HCT116 (cell line): ENCODE measurements around the gene CACNA2D2. TPM values are rescaled to one million over a fixed set of nuclear protein-coding genes. Genes with fewer than 3 reads are reported as not detected.

Experiments
- ATAC-seq: fragments of 200-7000 bp; cut with Tn5 transposase; 2 replicates; pipeline ENCODE4 v1.9.1; 2020; ENCODE audit warnings: mild to moderate bottlenecking, moderate library complexity
- BruUV-seq: library from RNA; stranded (reverse); fragments of 400-500 nt; replicated peaks from 2 replicates; lab custom pipeline; 2021; lab: Mats Ljungman, UMichigan
- CTCF ChIA-PET: fragments of 300-600 bp; sonication (Branson Sonifier 250); formaldehyde crosslinking; loops from one replicate; lab custom pipeline; 2021; ENCODE audit warnings: antibody characterized with exemption; lab: Charles Lee
- POLR2A ChIA-PET: fragments of 300-600, 350-600 bp; sonication (Branson Sonifier 250); formaldehyde crosslinking; loops from one replicate; lab custom pipeline; 2021; ENCODE audit warnings: antibody characterized with exemption; lab: Charles Lee
- RAD21 ChIA-PET, 2 experiments: fragments of 300-600 bp; sonication (Branson Sonifier 250); formaldehyde crosslinking; loops; one replicate each; lab custom pipeline; 2023; ENCODE audit warnings: low total read pairs in 2 of 2; ENCODE audit not compliant: uncharacterized antibody in 2 of 2, unreplicated experiment in 2 of 2, low non-redundant PET in 1 of 2; lab: Charles Lee
- DNase-seq: peaks from one replicate; pipeline ENCODE4 v3.0.0-alpha.2; 2010; ENCODE audit warnings: low read depth, low spot score
- H2AFZ ChIP-seq: fragments of 200-600 bp; shearing (Covaris generic), sonication (generic); 2 replicates; pipeline ENCODE4 v1.6.1; 2017; ENCODE audit warnings: low read depth, mixed run types, mixed read lengths, antibody characterized with exemption, low read length; ENCODE audit not compliant: poor library complexity, severe bottlenecking
- H3K27ac ChIP-seq: 2 replicates; pipeline ENCODE4 v1.5.1; 2012; ENCODE audit warnings: low read depth, low read length
- H3K27me3 ChIP-seq: fragments of 200-600 bp; sonication (generic); 2 replicates; pipeline ENCODE4 v1.6.1; 2016; ENCODE audit warnings: mixed run types, low read length, mixed read lengths; ENCODE audit not compliant: insufficient read depth
- H3K36me3 ChIP-seq, 2 experiments: fragments of 200-500 bp in 1 of 2; fragments of 200-600 bp in 1 of 2; sonication (Bioruptor generic) in 1 of 2; sonication (generic) in 1 of 2; 2 replicates each; pipeline versions ENCODE4 v1.5.1 to v1.6.1; 2014 to 2016; ENCODE audit warnings: low read length in 2 of 2, inconsistent platforms in 1 of 2, mixed read lengths in 1 of 2, mixed run types in 1 of 2; ENCODE audit not compliant: insufficient read depth in 2 of 2, control insufficient read depth in 1 of 2
- H3K4me1 ChIP-seq, 2 experiments: fragments of 200-600 bp in 1 of 2; sonication (generic) in 1 of 2; 2 replicates each; pipeline versions ENCODE4 v1.5.1 to v1.6.1; 2012 to 2017; ENCODE audit warnings: low read length in 2 of 2, inconsistent platforms in 1 of 2, mild to moderate bottlenecking in 1 of 2, mixed read lengths in 1 of 2, mixed run types in 1 of 2, moderate library complexity in 1 of 2; ENCODE audit not compliant: insufficient read depth in 2 of 2, control insufficient read depth in 1 of 2
- H3K4me2 ChIP-seq: fragments of 200-600 bp; sonication (generic); 2 replicates; pipeline ENCODE4 v1.6.1; 2017; ENCODE audit warnings: mixed run types, low read length, mixed read lengths
- H3K4me3 ChIP-seq, 2 experiments: fragments of 200-600 bp in 1 of 2; sonication (generic) in 1 of 2; replicated peaks in 1 of 2; 2 replicates each; pipeline ENCODE4 v1.5.1; 2011 to 2016; ENCODE audit warnings: low read length in 2 of 2, control low read depth in 1 of 2, low read depth in 1 of 2, mild to moderate bottlenecking in 1 of 2, mixed read lengths in 1 of 2, mixed run types in 1 of 2
- H3K79me2 ChIP-seq: fragments of 200-600 bp; sonication (generic); 2 replicates; pipeline ENCODE4 v1.6.1; 2017; ENCODE audit warnings: mild to moderate bottlenecking, mixed run types, low read length, moderate library complexity, mixed read lengths; ENCODE audit not compliant: insufficient read depth
- H3K9ac ChIP-seq: fragments of 200-600 bp; sonication (generic); 2 replicates; pipeline ENCODE4 v1.6.1; 2016; ENCODE audit warnings: low read length, mixed read lengths
- H3K9me2 ChIP-seq: fragments of 200-600 bp; sonication (generic), shearing (Covaris generic); 2 replicates; pipeline ENCODE4 v1.6.1; 2017; ENCODE audit warnings: mixed run types, mild to moderate bottlenecking, moderate library complexity; ENCODE audit not compliant: insufficient read depth
- H3K9me3 ChIP-seq, 2 experiments: fragments of 200-500 bp in 1 of 2; fragments of 200-600 bp in 1 of 2; sonication (Bioruptor generic) in 1 of 2; sonication (generic) in 1 of 2; 2 replicates each; pipeline ENCODE4 v1.6.1; 2014 to 2017; ENCODE audit warnings: low read length in 2 of 2, mixed read lengths in 2 of 2, inconsistent platforms in 1 of 2, low read depth in 1 of 2, mild to moderate bottlenecking in 1 of 2, mixed run types in 1 of 2, moderate library complexity in 1 of 2; ENCODE audit not compliant: control insufficient read depth in 1 of 2, insufficient read depth in 1 of 2
- H4K20me1 ChIP-seq: fragments of 200-600 bp; sonication (generic), shearing (Covaris generic); 2 replicates; pipeline ENCODE4 v1.6.1; 2017; ENCODE audit warnings: mixed run types, mild to moderate bottlenecking, moderate library complexity; ENCODE audit not compliant: insufficient read depth
- CBX3 ChIP-seq: IDR thresholded peaks from 2 replicates; pipeline ENCODE4 v1.6.1; 2012; ENCODE audit warnings: low read depth
- EGR1 ChIP-seq: IDR thresholded peaks from 2 replicates; pipeline ENCODE4 v1.6.1; 2012; ENCODE audit warnings: low read depth
- ELF1 ChIP-seq: IDR thresholded peaks from 2 replicates; pipeline ENCODE4 v1.6.1; 2012; ENCODE audit warnings: low read depth, borderline replicate concordance
- EZH2 ChIP-seq: fragments of 200-600 bp; sonication (generic); IDR thresholded peaks from 2 replicates; pipeline ENCODE4 v1.6.1; 2017; ENCODE audit warnings: antibody characterized with exemption, mixed run types
- EZH2phosphoT487 ChIP-seq: fragments of 200-600 bp; IDR thresholded peaks from 2 replicates; pipeline ENCODE4 v1.6.1; 2018; ENCODE audit warnings: antibody characterized with exemption, borderline replicate concordance
- FOSL1 ChIP-seq: IDR thresholded peaks from 2 replicates; pipeline ENCODE4 v1.6.1; 2012; ENCODE audit warnings: low read depth
- JUND ChIP-seq: IDR thresholded peaks from 2 replicates; pipeline ENCODE4 v1.6.1; 2012
- MAX ChIP-seq: IDR thresholded peaks from 2 replicates; pipeline ENCODE4 v1.6.1; 2012
- POLR2A ChIP-seq: IDR thresholded peaks from 2 replicates; pipeline ENCODE4 v1.7.0; 2011; ENCODE audit warnings: borderline replicate concordance; ENCODE audit not compliant: insufficient read depth, insufficient read length; ENCODE audit errors: extremely low read depth
- SIN3A ChIP-seq: IDR thresholded peaks from 2 replicates; pipeline ENCODE4 v1.6.1; 2012; ENCODE audit warnings: low read depth
- SP1 ChIP-seq: IDR thresholded peaks from 2 replicates; pipeline ENCODE4 v1.6.1; 2012; ENCODE audit warnings: low read depth
- SRF ChIP-seq: IDR thresholded peaks from 2 replicates; pipeline ENCODE4 v1.6.1; 2012; ENCODE audit warnings: low read depth
- YY1 ChIP-seq: IDR thresholded peaks from 2 replicates; pipeline ENCODE4 v1.6.1; 2011; ENCODE audit warnings: low read length, low read depth, moderate library complexity, mild to moderate bottlenecking; ENCODE audit not compliant: insufficient replicate concordance; ENCODE audit errors: extremely low read depth
- ZBTB33 ChIP-seq: IDR thresholded peaks from 2 replicates; pipeline ENCODE4 v1.6.1; 2011; ENCODE audit warnings: mild to moderate bottlenecking, low read length, moderate library complexity; ENCODE audit not compliant: insufficient replicate concordance; ENCODE audit errors: extremely low read depth
- ZNF274 ChIP-seq: fragments of 200-500 bp; sonication (Bioruptor generic); IDR thresholded peaks from 2 replicates; pipeline ENCODE4 v1.6.1; 2014; ENCODE audit warnings: mild to moderate bottlenecking, low read depth, low read length, inconsistent platforms
- intact Hi-C: fragments of 100-400 bp; cut with micrococcal nuclease; formaldehyde crosslinking; loops from 2 replicates; pipeline ENCODE4 v1.10.0; 2022
- total RNA-seq: library from RNA; stranded (reverse); gene quantifications from one replicate; pipeline ENCODE4 v1.2.1, GENCODE V29; 2021; ENCODE audit not compliant: unreplicated experiment
- TF ChIP-seq, protein P1 (sequence below): IDR thresholded peaks from 2 replicates; pipeline ENCODE4 v1.6.1; 2012; ENCODE audit warnings: low read depth

Gene CACNA2D2
- total RNA-seq, 1 experiment from 2014 or later: 10.2 TPM

- Histone ChIP-seq H3K4me1 (peaks cover 0 to 4% of the 10 kb centered on the region in 2 experiments; a peak in 2 of 4 replicates), H3K9ac (no peak overlapping the region), H3K4me2 (no peak overlapping the region), H2AFZ (no peak overlapping the region), H3K79me2 (no peaks in the 10 kb centered on the region), H4K20me1 (no peaks in the 10 kb centered on the region), H3K9me2 (no peaks in the 10 kb centered on the region), H3K27ac (no peak overlapping the region), H3K9me3 (no peaks in the 10 kb centered on the region), H3K36me3 (no peaks in the 10 kb centered on the region), H3K27me3 (peaks cover 7% of the 10 kb centered on the region; the same call in 1 of the 2 replicates), H3K4me3 (no peak overlapping the region)
- BruUV-seq: no TSS peak
- CTCF ChIA-PET: no interaction called here
- RAD21 ChIA-PET: no interaction called here
- DNase-seq: no peak
- intact Hi-C loops: loop anchor here (5.0 kb wide), 1 partner anchor 123 kb away; no protein-coding TSS in a partner anchor
- no peak for ATAC-seq
- POLR2A ChIA-PET: interaction anchor here (0.7 kb wide), 1 partner anchor 175 kb away, joined by 5 read pairs; the partner anchor contains the start of gene NPRL2
- TF ChIP-seq SIN3A (no peak), CBX3 (no peak), SRF (no peak), EZH2 (no peak), FOSL1 (no peak), ZBTB33 (no peak), ELF1 (no peak), EZH2phosphoT487 (no peak), SP1 (no peak), POLR2A (no peak), MAX (no peak), ZNF274 (no peak), EGR1 (no peak), YY1 (no peak), JUND (no peak)
- TF ChIP-seq, protein P1, sequence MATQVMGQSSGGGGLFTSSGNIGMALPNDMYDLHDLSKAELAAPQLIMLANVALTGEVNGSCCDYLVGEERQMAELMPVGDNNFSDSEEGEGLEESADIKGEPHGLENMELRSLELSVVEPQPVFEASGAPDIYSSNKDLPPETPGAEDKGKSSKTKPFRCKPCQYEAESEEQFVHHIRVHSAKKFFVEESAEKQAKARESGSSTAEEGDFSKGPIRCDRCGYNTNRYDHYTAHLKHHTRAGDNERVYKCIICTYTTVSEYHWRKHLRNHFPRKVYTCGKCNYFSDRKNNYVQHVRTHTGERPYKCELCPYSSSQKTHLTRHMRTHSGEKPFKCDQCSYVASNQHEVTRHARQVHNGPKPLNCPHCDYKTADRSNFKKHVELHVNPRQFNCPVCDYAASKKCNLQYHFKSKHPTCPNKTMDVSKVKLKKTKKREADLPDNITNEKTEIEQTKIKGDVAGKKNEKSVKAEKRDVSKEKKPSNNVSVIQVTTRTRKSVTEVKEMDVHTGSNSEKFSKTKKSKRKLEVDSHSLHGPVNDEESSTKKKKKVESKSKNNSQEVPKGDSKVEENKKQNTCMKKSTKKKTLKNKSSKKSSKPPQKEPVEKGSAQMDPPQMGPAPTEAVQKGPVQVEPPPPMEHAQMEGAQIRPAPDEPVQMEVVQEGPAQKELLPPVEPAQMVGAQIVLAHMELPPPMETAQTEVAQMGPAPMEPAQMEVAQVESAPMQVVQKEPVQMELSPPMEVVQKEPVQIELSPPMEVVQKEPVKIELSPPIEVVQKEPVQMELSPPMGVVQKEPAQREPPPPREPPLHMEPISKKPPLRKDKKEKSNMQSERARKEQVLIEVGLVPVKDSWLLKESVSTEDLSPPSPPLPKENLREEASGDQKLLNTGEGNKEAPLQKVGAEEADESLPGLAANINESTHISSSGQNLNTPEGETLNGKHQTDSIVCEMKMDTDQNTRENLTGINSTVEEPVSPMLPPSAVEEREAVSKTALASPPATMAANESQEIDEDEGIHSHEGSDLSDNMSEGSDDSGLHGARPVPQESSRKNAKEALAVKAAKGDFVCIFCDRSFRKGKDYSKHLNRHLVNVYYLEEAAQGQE: no peak
Observed at GRCh38 chr3:50525191-50525910, 21.9 kb upstream of the CACNA2D2 start.
